A549 (cell line): ENCODE measurements around the gene ITFG1.

ENCODE experiments used
- CBX2 ChIP-seq: fragments of 200-600 bp; sonication (generic); IDR thresholded peaks from 2 replicates; pipeline ENCODE4 v1.6.1; 2016; ENCODE audit warnings: low read depth, mild to moderate bottlenecking, borderline replicate concordance
- CEBPB ChIP-seq, 2 experiments: fragments of >200 bp in 1 of 2; sonication (Bioruptor Twin) in 1 of 2; formaldehyde crosslinking in 1 of 2; IDR thresholded peaks; 2 replicates each; pipeline ENCODE4 v1.6.1; 2012 to 2016
- POLR2A ChIP-seq: IDR thresholded peaks from 2 replicates; pipeline ENCODE4 v1.6.1; 2012; ENCODE audit warnings: mild to moderate bottlenecking, low read length

DNA sequence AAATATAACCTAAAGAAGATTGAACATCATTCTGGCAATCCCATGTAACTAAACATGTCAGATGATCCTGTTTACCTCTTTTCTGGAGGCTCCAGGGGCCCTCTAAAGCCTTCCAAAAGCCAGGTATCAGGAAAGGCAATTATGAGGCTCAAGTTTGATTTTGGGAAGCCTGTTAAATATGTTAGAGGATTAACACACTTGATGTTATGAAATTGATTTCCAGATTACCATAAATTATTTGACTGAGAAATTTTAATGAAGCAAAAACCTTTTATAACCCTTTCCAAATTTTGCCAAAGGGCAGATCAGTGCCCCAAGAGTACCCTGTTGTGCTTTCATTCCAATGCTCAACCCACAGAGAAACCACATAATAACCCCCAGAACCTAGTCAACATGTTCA, 29.6 kb upstream of the ITFG1 start:
- TF ChIP-seq POLR2A (no peak), CBX2 (no peak), CEBPB (IDR thresholded peaks at IDR 0.05) (no peak)
